Mammary epithelial cell (primary cell): ENCODE results near the gene TULP3.

ENCODE experiments used
- CTCF ChIP-seq, 2 donors: IDR thresholded peaks in 1 of 2; conservative IDR thresholded peaks in 1 of 2; 2 replicates each; pipeline ENCODE4 v1.5.1; 2011 to 2012; ENCODE audit warnings: inconsistent platforms in 2 of 2, low read length in 2 of 2, mild to moderate bottlenecking in 2 of 2, control low read depth in 1 of 2, low read depth in 1 of 2; ENCODE audit not compliant: insufficient read depth in 1 of 2; ENCODE audit errors: extremely low read depth in 1 of 2
- EZH2 ChIP-seq: IDR thresholded peaks from 2 replicates; pipeline ENCODE4 v1.6.1; 2012; ENCODE audit warnings: low read length, inconsistent platforms, borderline replicate concordance

DNA sequence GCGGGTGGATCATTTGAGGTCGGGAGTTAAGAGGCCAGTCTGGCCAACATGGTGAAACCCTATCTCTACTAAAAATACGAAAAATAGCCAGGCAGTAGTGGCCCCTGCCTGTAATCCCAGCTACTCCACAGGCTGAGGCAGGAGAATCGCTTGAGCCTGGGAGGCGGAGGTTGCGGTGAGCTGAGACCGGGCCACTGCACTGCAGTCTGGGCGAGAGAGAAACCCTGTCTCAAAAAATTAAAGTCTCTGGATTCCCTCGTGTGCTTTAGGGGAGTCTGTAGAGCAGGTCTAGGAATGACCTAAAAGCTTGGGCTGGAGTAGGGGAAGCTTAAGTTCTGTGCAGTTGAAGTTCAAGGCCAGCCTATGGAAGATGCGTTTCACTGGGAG is 697 bp upstream of the TULP3 start:
- no peak for TF ChIP-seq CTCF (conservative IDR thresholded peaks at IDR 0.05 in 1 of 2, IDR thresholded peaks at IDR 0.05 in 1 of 2; ENCODE audit: extremely low read depth in 1 of 2, insufficient read depth in 1 of 2, low read depth in 1 of 2, low read length in 2 of 2)
- no peak for TF ChIP-seq EZH2
